UCSD-AML1 (cell line): ENCODE results near the gene MGARP.

Experiments used
- DNase-seq: peaks from one replicate; lab custom pipeline; 2025; ENCODE audit not compliant: unreplicated experiment; lab: John Stamatoyannopoulos, UW

Gene MGARP

DNA sequence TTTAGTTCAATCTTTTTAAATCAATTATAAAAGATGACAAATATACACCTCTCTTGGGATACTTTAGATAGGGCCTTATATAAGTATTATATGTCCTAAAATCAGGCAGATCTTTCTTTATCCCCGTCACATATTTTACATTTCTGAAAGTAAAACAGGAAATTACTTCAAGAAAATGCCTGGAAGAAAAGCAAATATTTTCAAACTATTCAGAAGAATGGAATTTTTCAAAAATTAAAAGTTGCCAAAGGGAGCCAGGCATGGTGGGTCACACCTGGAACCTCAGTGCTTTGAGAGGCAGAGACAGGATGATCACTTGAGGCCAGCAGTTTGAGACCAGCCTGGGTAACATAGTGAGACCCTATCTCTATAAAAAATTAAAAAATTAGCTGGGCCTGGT lies 34.4 kb downstream of the MGARP start:
- no peak for DNase-seq

DNA sequence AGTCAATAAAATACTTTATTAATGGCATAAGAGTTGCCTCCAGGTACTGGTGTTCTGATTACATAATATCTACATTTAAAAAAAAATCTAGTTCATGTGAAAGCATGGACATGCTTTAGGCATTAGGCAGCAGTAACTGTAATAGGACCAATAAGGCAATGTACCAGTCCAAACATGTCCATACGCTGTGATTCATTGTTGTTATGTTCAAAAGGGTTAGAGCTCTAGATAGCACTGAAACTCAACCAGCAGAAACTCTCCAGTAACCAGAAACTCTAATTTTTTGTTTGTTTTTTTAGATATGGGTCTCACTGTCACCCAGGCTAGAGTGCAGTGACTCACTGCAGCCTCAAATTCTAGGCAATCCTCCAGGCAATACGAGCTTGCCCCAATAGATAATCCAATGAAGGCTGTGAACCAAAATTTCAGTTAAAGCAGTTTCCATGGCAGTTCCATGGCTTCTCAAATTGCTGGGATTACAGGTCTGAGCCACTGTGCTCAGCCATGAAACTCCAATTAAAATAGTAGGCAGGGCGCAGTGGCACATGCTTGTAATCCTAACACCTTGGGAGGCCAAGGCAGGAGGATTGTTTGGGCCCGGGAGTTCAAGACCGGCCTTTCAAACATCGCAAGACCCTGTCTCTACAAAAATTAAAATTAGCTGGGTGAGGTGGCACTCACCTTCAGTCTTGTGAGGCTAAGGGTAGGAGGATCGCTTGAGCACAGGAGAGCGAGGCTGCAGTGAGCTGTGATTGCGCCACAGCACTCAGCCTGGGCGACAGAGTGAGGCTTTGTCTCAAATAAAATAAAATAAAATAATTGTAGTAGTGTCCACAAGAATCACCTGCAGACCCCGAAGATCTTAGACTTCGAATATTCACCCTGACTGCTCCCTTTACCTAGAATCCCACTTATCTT lies 36.3 kb downstream of the MGARP start:
- DNase-seq, result no peak

DNA sequence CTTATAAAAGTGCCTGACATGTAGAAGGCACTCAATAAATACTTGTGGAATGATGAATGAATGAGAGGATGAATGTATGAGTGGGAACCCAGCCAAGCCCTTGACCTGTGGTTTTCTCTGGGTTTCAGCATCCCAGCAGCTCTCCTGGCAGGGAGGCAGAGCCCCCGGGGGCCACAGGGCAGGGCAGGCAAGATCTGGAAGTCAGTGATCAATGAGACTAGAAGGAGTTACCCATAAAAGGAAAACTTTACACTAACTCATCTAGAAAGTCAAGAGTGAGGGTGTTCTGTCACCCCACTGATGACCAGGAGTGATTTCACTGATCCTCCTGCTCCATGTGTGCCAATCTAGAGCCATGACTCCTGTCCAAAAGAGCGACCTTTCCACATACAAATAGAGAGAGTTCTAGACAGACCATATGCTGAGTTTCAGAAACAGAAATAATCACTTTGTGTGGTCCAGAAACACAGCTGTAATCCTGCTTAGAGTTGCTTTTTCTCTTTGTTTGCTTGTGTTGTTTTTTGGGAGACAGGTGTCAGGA lies 37.4 kb downstream of the MGARP start:
- no peak for DNase-seq

DNA sequence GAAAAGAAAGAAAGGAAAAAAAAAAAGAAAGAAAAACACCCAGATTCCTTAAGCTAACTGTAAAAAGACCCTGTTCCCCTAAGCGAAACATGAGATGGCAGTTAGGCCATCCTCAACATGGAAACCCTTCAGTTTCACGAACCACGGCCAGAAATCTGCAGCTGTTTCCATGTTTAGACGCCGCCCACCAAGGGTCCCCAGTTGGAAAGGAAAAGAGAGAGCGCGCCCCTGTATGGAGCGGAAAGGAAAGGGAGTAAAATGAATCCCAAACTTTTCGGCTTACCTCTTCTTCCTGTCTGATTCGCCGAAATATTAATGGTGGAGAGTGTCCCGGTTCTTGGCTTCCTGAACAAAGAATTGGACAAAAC lies 38.3 kb downstream of the MGARP start:
- DNase-seq, result no peak

DNA sequence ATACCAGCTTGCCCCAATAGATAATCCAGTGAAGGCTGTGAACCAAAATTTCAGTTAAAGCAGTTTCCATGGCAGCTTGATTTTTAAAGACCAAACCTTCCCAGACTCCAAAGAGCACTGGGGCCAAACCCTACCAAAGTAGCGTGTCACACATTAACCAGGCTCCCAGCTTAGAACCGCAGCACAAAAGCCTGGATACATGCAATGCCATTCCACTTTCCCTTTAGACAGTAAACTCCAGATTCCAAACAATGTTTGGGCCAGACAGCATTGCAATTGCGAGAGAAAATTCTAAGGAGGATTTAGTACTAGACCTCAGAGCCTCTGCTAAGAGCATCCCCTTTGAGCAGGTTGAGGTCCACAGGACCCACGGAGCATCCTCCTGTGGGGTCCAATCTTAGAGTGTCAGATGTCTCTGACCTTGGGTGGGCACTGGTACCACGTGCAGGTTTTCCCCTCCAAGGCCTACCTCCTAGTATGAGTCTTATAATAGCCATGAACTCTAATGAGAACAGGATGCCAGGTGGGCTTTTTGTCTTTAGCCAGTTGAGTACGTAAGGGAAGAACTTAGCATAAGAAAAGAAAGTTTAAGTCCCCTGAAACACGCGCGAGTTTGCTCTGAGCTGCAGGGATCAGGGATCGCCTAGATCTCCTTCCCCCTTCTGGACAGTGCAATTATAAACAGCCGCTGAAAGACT lies 38.8 kb downstream of the MGARP start:
- DNase-seq, result no peak

DNA sequence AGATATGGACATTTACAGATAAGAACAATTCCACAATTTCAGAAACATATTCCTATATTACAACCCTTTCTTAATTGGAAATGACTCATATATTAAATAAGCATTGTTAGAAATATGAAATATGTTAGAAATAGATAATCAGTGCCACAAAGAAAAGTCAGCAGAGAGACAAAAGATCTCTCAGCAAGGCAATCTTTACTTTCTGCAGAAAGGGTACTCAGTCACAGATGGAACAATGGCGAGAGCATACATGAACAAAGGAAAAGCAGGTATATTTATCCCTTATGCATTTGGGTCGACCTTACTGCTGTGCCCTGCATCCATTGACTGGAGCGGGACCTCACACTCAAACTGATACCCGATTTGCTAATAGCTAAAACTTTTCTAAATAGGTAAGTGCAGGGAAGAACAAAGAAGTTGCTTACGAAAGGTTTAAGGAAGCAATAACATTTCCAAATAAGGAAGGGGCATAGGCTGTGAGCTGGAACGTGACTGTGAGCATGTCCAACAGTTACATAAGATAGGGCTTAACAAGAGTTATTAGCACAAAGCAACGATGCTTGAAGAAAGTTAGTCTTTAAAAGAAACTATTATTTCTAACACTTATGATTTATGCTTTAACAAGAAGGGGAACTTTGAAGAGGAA lies 40.8 kb downstream of the MGARP start:
- no peak for DNase-seq

DNA sequence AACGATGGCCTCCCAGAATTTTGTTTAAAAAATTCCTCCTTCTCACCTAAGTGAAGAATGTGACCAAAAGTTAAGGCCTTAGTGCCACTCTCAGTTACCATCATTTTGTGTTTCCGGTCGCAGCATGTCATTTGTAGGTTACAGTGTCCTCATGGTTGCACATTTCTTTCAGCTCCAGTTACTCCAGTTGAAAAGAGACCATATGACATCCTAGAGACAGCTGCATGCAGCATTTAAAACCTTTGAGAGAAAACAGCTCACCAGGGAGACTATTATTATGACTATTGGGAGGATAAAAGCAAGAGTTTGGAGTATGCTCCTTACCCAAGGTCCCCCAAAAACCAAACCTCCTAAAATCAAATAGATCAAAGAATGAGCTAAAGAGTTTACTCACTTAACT lies 45.8 kb downstream of the MGARP start:
- no peak for DNase-seq

DNA sequence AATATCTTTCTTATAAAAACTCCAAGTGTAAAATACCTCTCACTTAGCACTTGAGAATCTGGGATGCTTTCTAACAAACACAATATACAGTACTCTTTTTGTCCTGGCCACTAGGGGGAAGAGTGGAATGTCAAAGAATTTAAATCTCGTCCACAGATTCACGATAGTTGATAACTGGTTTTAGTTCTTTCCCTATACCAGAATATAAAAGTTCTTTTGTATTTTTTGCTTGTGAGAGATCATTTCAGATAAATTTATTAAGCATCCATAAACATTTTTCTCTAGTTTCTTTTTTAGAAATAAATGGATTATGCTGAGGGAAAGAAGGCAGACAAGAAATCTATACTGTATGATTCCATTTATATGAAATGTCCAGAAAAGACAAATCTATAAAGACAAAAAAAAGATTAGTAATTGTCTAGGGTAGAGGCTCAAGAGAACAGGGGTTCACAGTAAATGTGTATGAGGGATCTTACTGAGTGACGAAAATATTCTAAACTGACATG lies 50.4 kb downstream of the MGARP start:
- no peak for DNase-seq

DNA sequence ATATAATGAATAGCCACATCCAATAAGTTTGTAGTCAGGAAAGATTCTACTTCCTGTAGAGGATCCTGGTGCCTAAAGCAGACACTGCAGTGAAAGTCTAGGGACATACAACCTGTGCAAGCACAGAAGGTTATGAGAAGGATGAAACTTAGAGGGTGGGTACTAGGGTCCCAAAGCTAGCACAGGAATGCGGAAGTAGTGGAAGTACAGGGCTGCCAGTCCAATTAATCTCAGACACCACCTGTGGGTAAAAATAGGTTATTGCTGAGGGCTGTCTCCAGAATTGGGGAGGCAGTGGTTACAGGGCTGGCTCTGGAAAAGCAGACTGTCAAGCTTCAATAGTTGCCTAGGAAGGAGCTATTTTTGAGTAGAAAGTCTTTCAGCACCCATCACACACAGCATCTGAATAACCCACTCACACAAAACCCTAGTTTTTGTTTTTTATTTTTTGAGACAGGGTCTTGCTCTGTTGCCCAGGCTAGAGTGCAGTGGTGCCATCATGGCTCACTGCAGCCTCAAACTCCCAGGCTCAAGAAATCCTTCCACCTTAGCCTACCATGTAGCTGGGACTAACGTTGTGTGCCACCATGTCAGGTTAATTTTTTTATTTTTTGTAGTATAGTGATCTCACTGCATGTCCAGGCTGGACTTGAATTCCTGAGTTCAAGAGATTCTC lies 52.2 kb downstream of the MGARP start:
- DNase-seq, result no peak

DNA sequence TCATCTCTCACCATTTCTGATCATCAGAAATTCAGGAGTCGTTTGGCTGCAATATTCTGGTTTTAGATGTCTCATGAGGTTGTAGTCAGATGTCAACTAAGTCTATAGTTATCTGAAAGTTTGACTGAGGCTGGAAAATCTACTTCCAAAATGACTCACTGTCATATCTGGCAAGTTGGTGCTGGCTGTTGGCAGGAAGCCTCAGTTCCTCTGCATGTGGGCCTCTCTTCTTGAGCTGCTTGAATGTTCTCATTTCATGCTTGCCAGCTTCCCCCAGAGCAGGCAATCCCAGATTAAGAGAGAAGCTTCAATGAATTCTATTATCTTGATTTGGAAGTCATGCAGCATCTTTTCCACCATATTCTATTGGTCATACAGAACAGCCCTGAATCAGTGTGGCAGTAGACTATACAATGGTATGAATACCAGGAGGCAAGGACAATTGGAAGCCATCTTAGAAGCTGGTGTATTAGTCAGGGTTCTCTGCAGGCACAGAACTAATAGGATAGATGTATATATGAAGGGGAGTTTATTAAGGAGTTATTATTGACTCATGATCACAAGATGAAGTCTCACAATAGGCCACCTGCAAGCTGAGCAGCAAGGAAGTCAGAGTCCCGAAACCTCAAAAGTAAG lies 56.2 kb downstream of the MGARP start:
- DNase-seq, result no peak

DNA sequence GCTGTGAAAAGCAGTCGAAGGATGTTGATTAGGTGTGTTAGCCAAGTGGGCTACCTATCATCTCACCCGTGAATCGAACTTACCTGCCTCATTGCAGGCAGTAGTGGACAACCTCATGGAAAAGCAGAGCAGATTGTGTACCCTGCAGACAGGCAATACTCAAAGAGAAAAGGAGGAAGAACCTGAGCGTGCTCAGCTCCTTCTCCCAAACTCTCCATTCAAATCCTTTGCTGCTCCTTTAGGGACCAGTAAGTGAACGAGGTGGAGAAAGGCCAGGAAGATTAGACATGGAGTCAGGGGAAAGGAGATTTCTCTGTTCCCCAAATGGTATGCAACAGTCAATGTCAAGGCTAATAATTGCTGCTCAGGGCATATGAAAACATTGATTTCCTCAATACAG lies 57.8 kb downstream of the MGARP start:
- no peak for DNase-seq

DNA sequence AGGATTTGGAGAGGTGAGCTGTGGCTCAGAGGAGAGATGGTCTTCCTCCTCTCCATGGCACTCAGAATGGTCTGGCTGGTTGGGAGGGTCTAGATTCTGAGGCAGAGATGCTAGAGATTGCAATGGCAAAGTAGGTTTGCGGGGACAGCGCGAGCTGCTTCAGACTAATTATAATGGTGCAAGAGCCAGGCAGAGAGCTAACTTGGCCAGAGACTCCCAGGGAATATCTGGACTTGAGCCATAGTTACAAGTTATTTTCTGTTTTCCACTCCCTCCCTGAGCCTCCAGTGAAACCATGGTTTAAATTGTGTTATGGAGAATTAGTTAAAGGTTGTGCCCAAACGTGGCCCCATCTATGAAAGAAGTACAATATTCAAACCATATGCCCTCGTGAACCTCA lies 58.3 kb downstream of the MGARP start:
- no peak for DNase-seq

DNA sequence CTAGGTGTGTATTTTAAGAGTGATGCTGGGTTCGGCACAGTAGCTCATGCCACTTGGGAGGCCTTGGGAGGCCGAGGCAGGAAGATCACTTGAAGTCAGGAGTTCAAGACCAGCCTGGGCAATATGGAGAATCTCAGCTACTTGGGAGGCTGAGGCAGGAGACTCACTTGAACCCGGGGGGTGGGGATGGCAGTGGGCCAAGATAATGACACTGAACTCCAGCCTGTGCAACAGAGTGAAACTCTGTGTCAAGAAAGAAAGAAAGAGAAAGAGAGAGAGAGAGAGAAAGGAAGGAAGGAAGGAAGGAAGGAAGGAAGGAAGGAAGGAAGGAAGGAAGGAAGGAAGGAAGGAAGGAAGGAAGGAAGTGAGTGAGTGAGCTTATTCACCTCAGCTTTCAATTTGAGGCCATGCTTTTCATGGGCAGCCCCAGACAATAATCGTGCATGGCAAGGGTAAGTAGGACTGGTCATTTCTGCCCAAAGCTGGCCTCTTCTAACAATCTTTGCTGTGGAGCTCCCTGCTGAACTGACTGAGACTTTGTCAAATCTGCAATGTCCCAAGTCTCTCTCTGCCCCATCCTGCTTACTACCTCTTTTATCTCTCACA lies 60.5 kb downstream of the MGARP start:
- no peak for DNase-seq
